Measurements from ENCODE around the gene RHOF.

The RHOF gene

DNA sequence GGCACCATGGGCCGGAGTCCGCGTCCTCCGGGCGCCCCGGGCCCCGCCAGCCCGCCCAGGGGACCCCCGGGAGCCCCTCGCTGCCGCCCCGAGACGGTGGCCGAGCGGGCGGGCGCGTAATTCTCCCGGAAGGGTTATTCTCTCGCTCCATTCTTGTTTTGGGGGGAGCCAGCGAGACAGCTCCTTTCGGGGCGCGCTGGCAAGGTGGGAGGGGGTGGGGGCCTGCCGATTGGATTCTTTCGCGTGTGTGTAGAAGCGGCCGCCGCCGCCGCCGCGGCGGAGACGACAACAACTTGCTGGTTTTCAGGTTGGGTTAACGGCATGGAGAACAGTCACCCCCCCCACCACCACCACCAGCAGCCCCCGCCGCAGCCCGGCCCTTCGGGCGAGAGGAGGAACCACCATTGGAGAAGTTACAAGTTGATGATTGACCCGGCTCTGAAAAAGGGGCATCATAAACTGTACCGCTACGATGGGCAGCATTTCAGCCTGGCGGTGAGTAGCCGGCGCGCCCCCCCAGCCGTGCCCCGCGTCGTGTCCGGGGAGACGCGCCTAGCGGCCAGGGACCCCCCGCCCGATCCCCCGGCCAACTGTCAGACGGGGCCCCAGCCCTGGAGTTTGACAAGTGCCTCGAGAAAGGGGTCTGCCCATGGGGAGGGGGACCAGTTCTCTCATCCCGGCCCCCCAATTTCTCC lies 11.1 kb upstream of the RHOF start:
- peak overlapping the region; percentile 100 for H3K27ac ChIP-seq
- DNase-seq = peak in 1 of 2 donors; percentile 73
- peaks cover 3 to 24% (median 22%) of the 10 kb centered on the region in 3 donors for H3K36me3 ChIP-seq
- TF ChIP-seq, protein P1, sequence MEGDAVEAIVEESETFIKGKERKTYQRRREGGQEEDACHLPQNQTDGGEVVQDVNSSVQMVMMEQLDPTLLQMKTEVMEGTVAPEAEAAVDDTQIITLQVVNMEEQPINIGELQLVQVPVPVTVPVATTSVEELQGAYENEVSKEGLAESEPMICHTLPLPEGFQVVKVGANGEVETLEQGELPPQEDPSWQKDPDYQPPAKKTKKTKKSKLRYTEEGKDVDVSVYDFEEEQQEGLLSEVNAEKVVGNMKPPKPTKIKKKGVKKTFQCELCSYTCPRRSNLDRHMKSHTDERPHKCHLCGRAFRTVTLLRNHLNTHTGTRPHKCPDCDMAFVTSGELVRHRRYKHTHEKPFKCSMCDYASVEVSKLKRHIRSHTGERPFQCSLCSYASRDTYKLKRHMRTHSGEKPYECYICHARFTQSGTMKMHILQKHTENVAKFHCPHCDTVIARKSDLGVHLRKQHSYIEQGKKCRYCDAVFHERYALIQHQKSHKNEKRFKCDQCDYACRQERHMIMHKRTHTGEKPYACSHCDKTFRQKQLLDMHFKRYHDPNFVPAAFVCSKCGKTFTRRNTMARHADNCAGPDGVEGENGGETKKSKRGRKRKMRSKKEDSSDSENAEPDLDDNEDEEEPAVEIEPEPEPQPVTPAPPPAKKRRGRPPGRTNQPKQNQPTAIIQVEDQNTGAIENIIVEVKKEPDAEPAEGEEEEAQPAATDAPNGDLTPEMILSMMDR (IDR thresholded peaks at IDR 0.05) = peak in 1 of 2 experiments; percentile 10
- peaks cover 0 to 29% (median 25%) of the 10 kb centered on the region in 4 donors for H3K4me1 ChIP-seq
- intact Hi-C loops (cut with DNase I; ENCODE audit: low total_unique reads) = no loop called here
- H3K4me3 ChIP-seq = peak overlapping the region; percentile 90 to 91
- H3K27me3 ChIP-seq = no peaks in the 10 kb centered on the region
- H3K9me3 ChIP-seq = no peaks in the 10 kb centered on the region

GRCh38 chr12:121803861-121804416 lies 10.5 kb upstream of the RHOF start, which contains the start of gene SETD1B:
Gene SETD1B (plus strand): TSS chr12:121804009. CDS start chr12:121804738, 729 bp downstream.
- H3K27ac ChIP-seq = peak within 1 kb of the TSS; percentile 100
- H3K27me3 ChIP-seq = no peaks in the 10 kb centered on the region
- intact Hi-C loops (cut with DNase I; ENCODE audit: low total_unique reads) = no loop called here
- DNase-seq = peak in 1 of 2 donors; percentile 83
- peaks cover 0 to 18% (median 15%) of the 10 kb centered on the region in 3 donors for H3K36me3 ChIP-seq
- H3K9me3 ChIP-seq = no peaks in the 10 kb centered on the region
- TF ChIP-seq, protein P1 (IDR thresholded peaks at IDR 0.05) = no peak
- H3K4me1 ChIP-seq = peaks cover 0 to 35% (median 28%) of the 10 kb centered on the region in 4 donors
- H3K4me3 ChIP-seq = peak within 1 kb of the TSS; percentile 90 to 91

- Histone ChIP-seq H3K4me3 (peak overlapping the region; percentile 90 to 91), H3K27ac (peak overlapping the region; percentile 100), H3K4me1 (peaks cover 0 to 43% (median 36%) of the 10 kb centered on the region in 4 donors), H3K9me3 (no peaks in the 10 kb centered on the region), H3K27me3 (no peaks in the 10 kb centered on the region), H3K36me3 (peaks cover 0 to 10% (median 9%) of the 10 kb centered on the region in 3 donors)
- TF ChIP-seq, protein P1 (IDR thresholded peaks at IDR 0.05) = no peak
- intact Hi-C loops (cut with DNase I; ENCODE audit: low total_unique reads) = no loop called here
- DNase-seq = peak; percentile 91 to 94
These were observed 9.6 kb upstream of the RHOF start for GRCh38 chr12:121802843-121803698.

DNA sequence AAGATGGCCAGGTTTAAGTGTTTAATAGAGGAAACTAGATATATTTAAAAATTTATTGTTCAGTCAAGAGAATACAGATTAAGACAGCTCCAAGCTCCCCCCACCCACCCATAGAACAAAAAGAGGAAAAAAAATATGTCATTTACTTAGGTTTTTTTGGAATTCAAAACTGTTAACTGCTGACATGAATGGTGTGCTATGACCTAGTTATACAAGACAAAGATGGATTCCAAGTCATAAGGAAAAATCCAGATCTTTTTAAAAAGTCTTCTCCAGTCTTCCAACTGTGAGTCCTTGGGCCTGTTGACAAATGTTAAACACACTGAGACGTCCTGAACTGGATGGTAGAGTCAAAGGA lies 9.0 kb upstream of the RHOF start:
- peaks cover 0 to 6% (median 3%) of the 10 kb centered on the region in 3 donors for H3K36me3 ChIP-seq
- H3K4me3 ChIP-seq = peak overlapping the region; percentile 90 to 91
- TF ChIP-seq, protein P1 (IDR thresholded peaks at IDR 0.05) = no peak
- no peaks in the 10 kb centered on the region for H3K9me3 ChIP-seq
- intact Hi-C loops (cut with DNase I; ENCODE audit: low total_unique reads) = no loop called here
- H3K27ac ChIP-seq = peak overlapping the region; percentile 100
- no peaks in the 10 kb centered on the region for H3K27me3 ChIP-seq
- no peak for DNase-seq
- H3K4me1 ChIP-seq = peaks cover 0 to 43% (median 38%) of the 10 kb centered on the region in 4 donors

GRCh38 chr12:121801595-121802484 lies 8.4 kb upstream of the RHOF start:
- H3K9me3 ChIP-seq = no peaks in the 10 kb centered on the region
- intact Hi-C loops (cut with DNase I; ENCODE audit: low total_unique reads) = no loop called here
- DNase-seq = no peak
- TF ChIP-seq, protein P1 (IDR thresholded peaks at IDR 0.05) = no peak
- H3K4me3 ChIP-seq = peak overlapping the region; percentile 90 to 91
- H3K36me3 ChIP-seq = peaks cover 0 to 6% (median 0%) of the 10 kb centered on the region in 3 donors
- no peaks in the 10 kb centered on the region for H3K27me3 ChIP-seq
- H3K4me1 ChIP-seq = peaks cover 0 to 42% (median 36%) of the 10 kb centered on the region in 4 donors
- peak overlapping the region; percentile 100 for H3K27ac ChIP-seq

Measured in tibial artery (tissue), 4 donors.